Sigmoid colon (tissue), 7 donors: ENCODE data around the gene CEP112. TPM values are rescaled to one million over a fixed set of nuclear protein-coding genes. Genes with fewer than 3 reads are reported as not detected.

ENCODE experiments used
- DNase-seq: peaks from one replicate; pipeline ENCODE4 v3.0.0-alpha.2; 2019
- H3K27ac ChIP-seq, 4 donors: fragments of 200-600 bp; sonication (generic); one replicate each; pipeline ENCODE4 v1.5.1; 2016 to 2019; ENCODE audit warnings: mild to moderate bottlenecking in 1 of 4
- H3K27me3 ChIP-seq, 3 donors: fragments of 200-600 bp; sonication (generic); one replicate each; pipeline ENCODE4 v1.5.1; 2019; ENCODE audit warnings: mild to moderate bottlenecking in 1 of 3
- H3K36me3 ChIP-seq, 4 donors: fragments of 200-600 bp; sonication (generic); one replicate each; pipeline ENCODE4 v1.5.1; 2016 to 2019
- H3K4me1 ChIP-seq, 4 donors: fragments of 200-600 bp; sonication (generic); one replicate each; pipeline ENCODE4 v1.5.1; 2017 to 2019
- H3K4me3 ChIP-seq, 4 donors: fragments of 200-600 bp; sonication (generic); one replicate each; pipeline ENCODE4 v1.5.1; 2017 to 2019; ENCODE audit warnings: mild to moderate bottlenecking in 2 of 4, moderate library complexity in 1 of 4
- H3K9me3 ChIP-seq, 4 donors: fragments of 200-600 bp in 3 of 4; sonication (generic) in 3 of 4; one replicate each; pipeline versions ENCODE4 v1.5.1 to v1.6.1; 2013 to 2019
- EP300 ChIP-seq, 4 donors: sonication (generic); formaldehyde crosslinking; IDR thresholded peaks; one replicate each; pipeline ENCODE4 v1.6.1; 2017; ENCODE audit warnings: antibody characterized with exemption in 4 of 4
- POLR2A ChIP-seq, 2 donors: fragments of 450-650 bp; IDR thresholded peaks; one replicate each; pipeline ENCODE4 v1.6.1; 2016; ENCODE audit warnings: antibody characterized with exemption in 2 of 2, mild to moderate bottlenecking in 2 of 2, moderate library complexity in 2 of 2
- POLR2AphosphoS5 ChIP-seq, 4 donors: sonication (generic); formaldehyde crosslinking; IDR thresholded peaks; one replicate each; pipeline ENCODE4 v1.6.1; 2017; ENCODE audit warnings: antibody characterized with exemption in 4 of 4
- WGBS, 2 donors: extraction: QIAGEN DNeasy Blood & Tissue Kit; methylation state at CpG; one replicate each; pipeline ENCODE4 v1.1.7; 2013; 5-methylcytosine and 5-hydroxymethylcytosine counted together
- intact Hi-C: fragments of 100-400 bp; cut with DNase I; formaldehyde crosslinking; loops from one replicate; pipeline ENCODE4 v1.15.1; 2023
- polyA plus RNA-seq, 3 donors: library from polyadenylated mRNA; stranded (reverse); fragments of 200-250 nt; gene quantifications; one replicate each; pipeline ENCODE4 v1.2.3, GENCODE V29; 2013
- total RNA-seq, 4 donors: library from RNA; depleted of rRNA; stranded (reverse); fragments of >200 nt; gene quantifications; one replicate each; pipeline ENCODE4 v1.1.0, GENCODE V29; 2016
- TF ChIP-seq, protein P1 (sequence below), 4 experiments: fragments of 450-650 bp in 3 of 4; fragments of 200-600 bp in 1 of 4; IDR thresholded peaks; one replicate each; pipeline ENCODE4 v1.5.1; 2016 to 2019; ENCODE audit warnings: antibody characterized with exemption in 4 of 4, mild to moderate bottlenecking in 3 of 4, moderate library complexity in 2 of 4
- donor health status: healthy with polysubstance abuse.
- donor health status: Bipolar disorder and iron deficiency.
- donor health status: healthy.

CEP112 gene
- total and polyA plus RNA-seq, 7 donors: 0.92 to 29.1 (median 15.1) TPM

DNA sequence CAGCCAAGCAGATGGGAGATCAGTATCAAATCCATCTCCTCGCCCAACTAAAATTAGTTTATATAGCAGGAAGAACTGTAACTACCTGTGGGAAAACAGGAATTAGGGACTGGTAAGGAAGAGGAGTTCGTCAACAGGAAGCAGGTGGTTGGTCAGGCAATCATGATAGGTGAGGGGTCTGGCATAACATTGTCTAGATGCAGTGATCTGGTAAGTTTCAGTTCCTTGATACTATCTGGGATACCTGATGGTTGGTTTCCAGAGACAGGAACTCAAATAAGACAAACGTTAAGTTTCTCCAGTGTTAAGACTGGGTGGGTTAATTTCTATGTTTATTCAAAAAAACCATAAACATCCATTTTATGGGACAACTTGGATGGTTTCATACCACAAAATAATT lies 53.8 kb downstream of the CEP112 start:
- intact Hi-C loops: no loop called here

DNA sequence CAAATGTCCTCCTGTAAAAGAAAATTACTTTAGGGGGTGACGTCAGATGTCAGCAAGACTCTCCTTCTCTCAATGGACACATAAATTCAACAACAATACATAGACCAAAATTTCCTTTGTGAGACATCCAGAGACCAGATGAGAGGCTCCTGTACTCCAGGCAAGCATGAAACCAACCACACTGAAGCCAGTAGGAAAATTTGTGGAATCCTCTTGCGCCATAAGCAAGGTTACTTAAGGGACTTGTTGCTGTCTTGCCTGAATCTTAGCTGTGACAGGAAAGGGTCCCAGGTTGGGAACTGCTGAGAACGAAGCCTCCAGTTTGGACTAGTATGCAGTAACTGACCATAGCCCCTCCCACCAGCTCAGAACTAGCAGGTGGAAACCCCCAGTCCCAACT lies 56.0 kb downstream of the CEP112 start:
- Histone ChIP-seq H3K4me1 (no peaks in the 10 kb centered on the region), H3K27me3 (no peaks in the 10 kb centered on the region), H3K9me3 (no peaks in the 10 kb centered on the region), H3K36me3 (peaks cover 0 to 5% (median 0%) of the 10 kb centered on the region in 4 donors), H3K27ac (no peak overlapping the region), H3K4me3 (no peak overlapping the region)
- intact Hi-C loops: no loop called here
- no peak for DNase-seq
- TF ChIP-seq POLR2AphosphoS5 (IDR thresholded peaks at IDR 0.05) (no peak), EP300 (IDR thresholded peaks at IDR 0.05) (no peak), POLR2A (IDR thresholded peaks at IDR 0.05) (no peak)
- TF ChIP-seq, protein P1, sequence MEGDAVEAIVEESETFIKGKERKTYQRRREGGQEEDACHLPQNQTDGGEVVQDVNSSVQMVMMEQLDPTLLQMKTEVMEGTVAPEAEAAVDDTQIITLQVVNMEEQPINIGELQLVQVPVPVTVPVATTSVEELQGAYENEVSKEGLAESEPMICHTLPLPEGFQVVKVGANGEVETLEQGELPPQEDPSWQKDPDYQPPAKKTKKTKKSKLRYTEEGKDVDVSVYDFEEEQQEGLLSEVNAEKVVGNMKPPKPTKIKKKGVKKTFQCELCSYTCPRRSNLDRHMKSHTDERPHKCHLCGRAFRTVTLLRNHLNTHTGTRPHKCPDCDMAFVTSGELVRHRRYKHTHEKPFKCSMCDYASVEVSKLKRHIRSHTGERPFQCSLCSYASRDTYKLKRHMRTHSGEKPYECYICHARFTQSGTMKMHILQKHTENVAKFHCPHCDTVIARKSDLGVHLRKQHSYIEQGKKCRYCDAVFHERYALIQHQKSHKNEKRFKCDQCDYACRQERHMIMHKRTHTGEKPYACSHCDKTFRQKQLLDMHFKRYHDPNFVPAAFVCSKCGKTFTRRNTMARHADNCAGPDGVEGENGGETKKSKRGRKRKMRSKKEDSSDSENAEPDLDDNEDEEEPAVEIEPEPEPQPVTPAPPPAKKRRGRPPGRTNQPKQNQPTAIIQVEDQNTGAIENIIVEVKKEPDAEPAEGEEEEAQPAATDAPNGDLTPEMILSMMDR (IDR thresholded peaks at IDR 0.05): no peak
- WGBS, 2 donors: 91 to 98% methylated on average over 3 of the region's 3 CpGs

More for the DNA sequence above, 53.8 kb downstream of the CEP112 start:
- no peak for DNase-seq
- no peaks in the 10 kb centered on the region for H3K9me3 ChIP-seq
- no peak overlapping the region for H3K4me3 ChIP-seq
- 72 to 94% methylated on average over 3 of the region's 3 CpGs for WGBS, 2 donors
- no peaks in the 10 kb centered on the region for H3K27me3 ChIP-seq
- H3K36me3 ChIP-seq: peaks cover 0 to 5% (median 0%) of the 10 kb centered on the region in 4 donors
- H3K4me1 ChIP-seq: no peaks in the 10 kb centered on the region
- H3K27ac ChIP-seq: no peak overlapping the region
- TF ChIP-seq, protein P1 (IDR thresholded peaks at IDR 0.05): no peak
- TF ChIP-seq EP300 (IDR thresholded peaks at IDR 0.05) (no peak), POLR2A (IDR thresholded peaks at IDR 0.05) (no peak), POLR2AphosphoS5 (IDR thresholded peaks at IDR 0.05) (no peak)

DNA sequence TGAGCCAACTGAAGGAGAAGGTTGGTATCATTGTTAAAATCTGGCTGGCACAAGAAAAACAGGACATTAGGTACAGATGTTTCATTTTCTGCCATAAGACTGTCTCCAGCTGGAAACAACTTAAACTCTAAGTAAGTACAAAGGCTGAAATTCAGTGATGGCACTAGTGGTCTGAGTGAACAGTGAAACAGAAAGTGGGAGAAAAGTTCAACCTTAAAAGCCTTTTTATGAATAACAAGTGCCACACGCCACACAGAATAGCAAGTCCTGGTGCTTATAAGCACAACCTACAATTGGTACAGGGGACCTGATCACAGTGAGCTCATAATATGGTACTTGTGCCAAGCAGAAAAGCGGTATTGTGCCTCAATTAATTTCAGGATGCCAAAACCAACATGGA lies 56.7 kb downstream of the CEP112 start:
- H3K4me3 ChIP-seq: no peak overlapping the region
- 68 to 70% methylated on average over 2 of the region's 2 CpGs for WGBS, 2 donors
- H3K27ac ChIP-seq: no peak overlapping the region
- no peaks in the 10 kb centered on the region for H3K27me3 ChIP-seq
- no peak for DNase-seq
- H3K36me3 ChIP-seq: peaks cover 0 to 5% (median 0%) of the 10 kb centered on the region in 4 donors
- no peak for TF ChIP-seq POLR2A (IDR thresholded peaks at IDR 0.05)
- no peak for TF ChIP-seq POLR2AphosphoS5 (IDR thresholded peaks at IDR 0.05)
- TF ChIP-seq, protein P1 (IDR thresholded peaks at IDR 0.05): no peak
- no peak for TF ChIP-seq EP300 (IDR thresholded peaks at IDR 0.05)
- no peaks in the 10 kb centered on the region for H3K9me3 ChIP-seq
- H3K4me1 ChIP-seq: no peaks in the 10 kb centered on the region
- intact Hi-C loops: no loop called here

DNA sequence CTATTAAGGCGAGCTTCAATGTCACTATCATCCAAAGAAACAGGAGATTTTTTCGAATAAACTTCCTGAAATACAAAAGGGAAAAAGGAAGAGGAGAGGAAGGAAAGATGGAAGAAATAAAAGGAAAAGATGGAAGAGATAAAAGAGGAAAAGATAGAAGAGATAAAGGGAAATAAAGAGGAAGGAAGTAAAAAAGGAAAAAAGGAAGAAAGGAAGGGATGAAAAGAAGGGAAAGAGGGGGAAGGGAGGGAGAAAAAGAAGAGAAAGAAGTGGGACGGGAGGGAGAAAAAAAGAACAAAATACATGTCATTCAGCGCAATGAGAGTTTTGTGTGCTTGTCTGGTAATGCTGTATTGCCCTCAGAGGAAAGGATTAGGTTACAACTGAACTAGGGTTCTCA lies 62.2 kb downstream of the CEP112 start:
- no peaks in the 10 kb centered on the region for H3K4me1 ChIP-seq
- H3K9me3 ChIP-seq: no peaks in the 10 kb centered on the region
- H3K4me3 ChIP-seq: no peak overlapping the region
- H3K27me3 ChIP-seq: no peaks in the 10 kb centered on the region
- peaks cover 0 to 9% (median 0%) of the 10 kb centered on the region in 4 donors for H3K36me3 ChIP-seq
- DNase-seq: no peak
- H3K27ac ChIP-seq: no peak overlapping the region
- TF ChIP-seq POLR2A (IDR thresholded peaks at IDR 0.05) (no peak), POLR2AphosphoS5 (IDR thresholded peaks at IDR 0.05) (no peak), EP300 (IDR thresholded peaks at IDR 0.05) (no peak)
- TF ChIP-seq, protein P1 (IDR thresholded peaks at IDR 0.05): no peak
- 92 to 94% methylated on average over 4 of the region's 4 CpGs for WGBS, 2 donors
- intact Hi-C loops: no loop called here

DNA sequence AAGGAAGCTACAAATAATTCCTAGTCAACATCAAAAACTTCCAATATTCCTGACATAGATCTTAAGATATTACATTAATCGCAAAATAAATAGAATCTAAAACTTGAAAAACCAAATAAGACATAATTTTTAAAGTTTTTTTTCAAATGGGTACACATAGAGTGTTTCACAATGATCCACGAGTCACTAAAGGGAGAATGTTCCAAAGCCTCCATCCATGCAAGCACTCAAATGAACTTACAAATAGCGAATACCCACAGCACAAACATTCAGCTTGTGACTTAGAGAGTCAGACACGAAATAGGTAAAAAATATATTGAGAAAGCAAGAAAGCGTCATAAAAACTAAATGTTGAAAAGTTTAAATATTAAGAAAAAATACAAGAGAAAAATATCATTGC lies 65.7 kb downstream of the CEP112 start:
- no peaks in the 10 kb centered on the region for H3K4me1 ChIP-seq
- TF ChIP-seq EP300 (IDR thresholded peaks at IDR 0.05) (no peak), POLR2AphosphoS5 (IDR thresholded peaks at IDR 0.05) (no peak), POLR2A (IDR thresholded peaks at IDR 0.05) (no peak)
- TF ChIP-seq, protein P1 (IDR thresholded peaks at IDR 0.05): no peak
- no peaks in the 10 kb centered on the region for H3K27me3 ChIP-seq
- 94 to 96% methylated on average over 5 of the region's 5 CpGs for WGBS, 2 donors
- H3K4me3 ChIP-seq: no peak overlapping the region
- H3K9me3 ChIP-seq: no peaks in the 10 kb centered on the region
- no peak overlapping the region for H3K27ac ChIP-seq
- peaks cover 0 to 20% (median 0%) of the 10 kb centered on the region in 4 donors for H3K36me3 ChIP-seq
- intact Hi-C loops: no loop called here
- DNase-seq: no peak
